Measurements from ENCODE around the gene SMARCAD1.

The SMARCAD1 gene

GRCh38 chr4:94208918-94209317 is 1.3 kb downstream of the SMARCAD1 start:
- no peak for TF ChIP-seq CTCF (IDR thresholded peaks at IDR 0.05; ENCODE audit: borderline replicate concordance, insufficient read depth, low read depth, low read length)
- H3K4me3 ChIP-seq (ENCODE audit: low read depth, low read length): peak overlapping the region; percentile 68

DNA sequence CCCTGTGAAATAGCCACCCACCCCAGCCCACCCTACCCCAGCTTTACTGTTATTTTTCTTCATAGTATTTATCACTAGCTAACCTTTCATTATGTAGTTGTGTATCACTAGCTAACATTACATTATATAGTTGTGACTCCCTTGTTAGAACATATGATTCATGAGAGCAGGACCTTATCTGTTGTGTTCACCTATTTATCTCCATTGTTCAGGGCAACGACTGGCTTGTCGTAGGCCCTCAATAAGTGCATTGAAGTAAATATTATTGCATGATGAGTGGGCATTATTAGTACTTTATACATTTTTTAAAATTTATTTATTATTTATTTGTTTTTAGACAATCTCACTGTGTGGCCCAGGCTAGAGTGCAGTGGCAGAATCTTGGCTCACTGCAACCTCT is 4.2 kb downstream of the SMARCAD1 start:
- TF ChIP-seq CTCF (IDR thresholded peaks at IDR 0.05; ENCODE audit: borderline replicate concordance, insufficient read depth, low read depth, low read length): no peak

DNA sequence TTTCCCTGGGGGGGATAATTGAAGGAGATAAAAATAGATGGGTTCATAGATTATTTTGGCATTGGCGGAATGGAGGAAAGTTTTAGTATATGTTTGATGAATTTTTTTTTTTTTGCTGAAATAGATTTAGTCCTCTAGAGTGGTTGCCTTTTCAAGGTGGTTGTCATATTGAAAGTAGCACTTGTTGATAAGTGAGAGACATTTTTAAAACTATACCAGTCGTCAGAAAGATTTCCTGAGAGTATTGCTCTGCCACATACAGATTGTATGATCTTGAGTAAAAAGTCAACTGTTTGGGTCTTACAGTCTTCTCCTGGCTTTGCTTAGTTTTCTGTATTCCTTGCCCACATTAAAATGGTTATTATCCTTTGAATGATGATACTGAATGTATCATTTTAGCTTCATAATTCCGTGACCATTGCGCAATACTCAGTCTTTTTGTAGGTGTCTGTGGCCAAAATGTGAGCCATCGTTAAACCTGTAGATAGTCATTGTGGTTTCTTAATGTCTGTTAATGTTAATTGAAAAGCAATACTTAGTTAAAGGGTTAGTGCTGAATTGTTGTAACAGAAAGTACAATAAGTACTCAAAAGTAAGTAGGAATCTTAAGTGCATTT is 7.1 kb downstream of the SMARCAD1 start:
- TF ChIP-seq CTCF (IDR thresholded peaks at IDR 0.05; ENCODE audit: borderline replicate concordance, insufficient read depth, low read depth, low read length): no peak
- no peak overlapping the region for H3K4me3 ChIP-seq (ENCODE audit: low read depth, low read length)

More for the DNA sequence above, 4.2 kb downstream of the SMARCAD1 start:
- no peak overlapping the region for H3K4me3 ChIP-seq (ENCODE audit: low read depth, low read length)

DNA sequence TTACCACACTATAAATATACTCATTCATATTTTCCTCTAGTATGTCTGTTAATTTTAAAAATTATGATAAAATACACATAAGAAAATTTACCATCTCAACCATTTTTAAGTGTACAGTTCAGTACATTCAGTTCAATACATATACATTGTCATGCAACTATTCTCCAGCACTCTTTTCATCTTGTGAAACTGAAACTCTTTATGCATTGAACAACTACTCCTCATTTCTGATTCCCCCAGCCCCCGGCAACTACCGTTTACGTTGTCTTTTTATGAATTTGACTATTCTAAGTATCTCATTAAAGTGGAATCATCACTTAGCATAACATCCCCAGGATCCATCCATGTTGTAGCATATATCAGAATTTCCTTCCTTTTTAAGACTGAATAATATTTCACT is 8.7 kb downstream of the SMARCAD1 start:
- TF ChIP-seq CTCF (IDR thresholded peaks at IDR 0.05; ENCODE audit: borderline replicate concordance, insufficient read depth, low read depth, low read length): no peak

GRCh38 chr4:94219402-94219801 is 11.7 kb downstream of the SMARCAD1 start:
- no peak overlapping the region for H3K4me3 ChIP-seq (ENCODE audit: low read depth, low read length)
- TF ChIP-seq CTCF (IDR thresholded peaks at IDR 0.05; ENCODE audit: borderline replicate concordance, insufficient read depth, low read depth, low read length): no peak

More for the DNA sequence above, 8.7 kb downstream of the SMARCAD1 start:
- no peak overlapping the region for H3K4me3 ChIP-seq (ENCODE audit: low read depth, low read length)

DNA sequence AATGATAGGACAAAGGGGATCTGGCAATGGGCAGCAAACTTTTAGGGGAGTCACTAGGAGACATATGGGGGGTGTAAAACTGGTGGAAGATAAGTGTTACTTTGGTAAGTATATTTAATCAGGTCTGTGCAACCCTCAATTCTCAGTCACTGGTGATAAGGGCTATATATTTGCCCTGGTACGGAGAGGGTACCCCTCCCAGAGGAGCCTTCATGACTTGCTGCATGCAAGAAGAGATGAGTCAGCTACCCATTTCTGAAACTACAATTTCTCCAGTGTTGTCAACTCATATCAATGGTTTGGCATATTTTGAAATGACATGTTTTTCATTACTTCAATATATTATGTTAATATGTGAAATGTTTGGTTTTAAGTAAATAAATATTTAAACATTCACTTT is 14.3 kb downstream of the SMARCAD1 start:
- TF ChIP-seq CTCF (IDR thresholded peaks at IDR 0.05; ENCODE audit: borderline replicate concordance, insufficient read depth, low read depth, low read length): no peak
- H3K4me3 ChIP-seq (ENCODE audit: low read depth, low read length): no peak overlapping the region

GRCh38 chr4:94225449-94225848 is 17.8 kb downstream of the SMARCAD1 start:
- no peak for TF ChIP-seq CTCF (IDR thresholded peaks at IDR 0.05; ENCODE audit: borderline replicate concordance, insufficient read depth, low read depth, low read length)
- no peak overlapping the region for H3K4me3 ChIP-seq (ENCODE audit: low read depth, low read length)
